CD4-positive, alpha-beta T cell treated with Interleukin-21 for 1 hour (primary cell): ENCODE measurements around the gene SLC41A3.
"Not testable (repeated sequence)": the region's sequence is repeated elsewhere in the genome, so short reads cannot be mapped to it uniquely, and the experiment has no call there.

Source experiments
- DNase-seq: peaks from one replicate; pipeline ENCODE4 v3.0.0-alpha.2; 2020

SLC41A3 gene

GRCh38 chr3:126023390-126023789, 60.5 kb downstream of the SLC41A3 start:
- no peak for DNase-seq

- no peak for DNase-seq
These were observed 61.1 kb downstream of the SLC41A3 start for GRCh38 chr3:126022741-126023359.

- no peak for DNase-seq
These were observed 62.2 kb downstream of the SLC41A3 start for GRCh38 chr3:126021702-126022101.

GRCh38 chr3:126021224-126021623, 62.7 kb downstream of the SLC41A3 start:
- DNase-seq = no peak

- DNase-seq = no peak
These were observed 64.2 kb downstream of the SLC41A3 start for GRCh38 chr3:126019683-126020082.

- DNase-seq = no peak
These were observed 64.9 kb downstream of the SLC41A3 start for GRCh38 chr3:126018995-126019394.

- DNase-seq = no peak
These were observed 65.4 kb downstream of the SLC41A3 start for GRCh38 chr3:126018545-126018944.

GRCh38 chr3:126017362-126017761, 66.6 kb downstream of the SLC41A3 start:
- no peak for DNase-seq

GRCh38 chr3:126016616-126017015, 67.3 kb downstream of the SLC41A3 start:
- DNase-seq = no peak

- no peak for DNase-seq
These were observed 68.8 kb downstream of the SLC41A3 start for GRCh38 chr3:126015075-126015474.

GRCh38 chr3:126014252-126014651, 69.7 kb downstream of the SLC41A3 start:
- DNase-seq = no peak

- DNase-seq = no peak
These were observed 70.2 kb downstream of the SLC41A3 start for GRCh38 chr3:126013751-126014156.

GRCh38 chr3:126009181-126009580, 74.7 kb downstream of the SLC41A3 start:
- DNase-seq = no peak

GRCh38 chr3:126008219-126008618, 75.7 kb downstream of the SLC41A3 start:
- DNase-seq = no peak

- DNase-seq = no peak
These were observed 78.0 kb downstream of the SLC41A3 start for GRCh38 chr3:126005951-126006350.

GRCh38 chr3:126004692-126005091, 79.2 kb downstream of the SLC41A3 start:
- DNase-seq = no peak

- DNase-seq = no peak
These were observed 79.7 kb downstream of the SLC41A3 start for GRCh38 chr3:126004217-126004616.

GRCh38 chr3:126003447-126004190, 80.3 kb downstream of the SLC41A3 start:
- DNase-seq = no peak

GRCh38 chr3:126002189-126002588, 81.7 kb downstream of the SLC41A3 start:
- no peak for DNase-seq

GRCh38 chr3:125996751-125997150, 87.2 kb downstream of the SLC41A3 start:
- not testable (repeated sequence) for DNase-seq

GRCh38 chr3:125990253-125990970, 93.5 kb downstream of the SLC41A3 start:
- DNase-seq = peak; percentile 64

- not testable (repeated sequence) for DNase-seq
These were observed 99.0 kb downstream of the SLC41A3 start for GRCh38 chr3:125984951-125985350.

- DNase-seq = not testable (repeated sequence)
These were observed 106.8 kb downstream of the SLC41A3 start for GRCh38 chr3:125977104-125977503.

GRCh38 chr3:125976003-125976390, 107.9 kb downstream of the SLC41A3 start:
- not testable (repeated sequence) for DNase-seq
